Adrenal gland (tissue), 5 donors: ENCODE measurements around the gene JUND.

Source experiments
- POLR2A ChIP-seq, 2 donors: fragments of 450-650 bp; IDR thresholded peaks; one replicate each; pipeline ENCODE4 v1.6.1; 2017; ENCODE audit warnings: antibody characterized with exemption in 2 of 2, mild to moderate bottlenecking in 2 of 2, moderate library complexity in 1 of 2
- TF ChIP-seq, protein P1 (sequence below), 6 experiments: fragments of 450-650 bp in 4 of 6; fragments of 200-600 bp in 2 of 6; sonication (generic) in 1 of 6; IDR thresholded peaks; 1 replicate in 5 of 6; 2 replicates in 1 of 6; pipeline versions ENCODE4 v1.5.1 to v1.8.0; 2016 to 2021; ENCODE audit warnings: antibody characterized with exemption in 6 of 6, mild to moderate bottlenecking in 2 of 6, moderate library complexity in 1 of 6
- donor health status: DM: no; HTN: no; CAD: no.

DNA sequence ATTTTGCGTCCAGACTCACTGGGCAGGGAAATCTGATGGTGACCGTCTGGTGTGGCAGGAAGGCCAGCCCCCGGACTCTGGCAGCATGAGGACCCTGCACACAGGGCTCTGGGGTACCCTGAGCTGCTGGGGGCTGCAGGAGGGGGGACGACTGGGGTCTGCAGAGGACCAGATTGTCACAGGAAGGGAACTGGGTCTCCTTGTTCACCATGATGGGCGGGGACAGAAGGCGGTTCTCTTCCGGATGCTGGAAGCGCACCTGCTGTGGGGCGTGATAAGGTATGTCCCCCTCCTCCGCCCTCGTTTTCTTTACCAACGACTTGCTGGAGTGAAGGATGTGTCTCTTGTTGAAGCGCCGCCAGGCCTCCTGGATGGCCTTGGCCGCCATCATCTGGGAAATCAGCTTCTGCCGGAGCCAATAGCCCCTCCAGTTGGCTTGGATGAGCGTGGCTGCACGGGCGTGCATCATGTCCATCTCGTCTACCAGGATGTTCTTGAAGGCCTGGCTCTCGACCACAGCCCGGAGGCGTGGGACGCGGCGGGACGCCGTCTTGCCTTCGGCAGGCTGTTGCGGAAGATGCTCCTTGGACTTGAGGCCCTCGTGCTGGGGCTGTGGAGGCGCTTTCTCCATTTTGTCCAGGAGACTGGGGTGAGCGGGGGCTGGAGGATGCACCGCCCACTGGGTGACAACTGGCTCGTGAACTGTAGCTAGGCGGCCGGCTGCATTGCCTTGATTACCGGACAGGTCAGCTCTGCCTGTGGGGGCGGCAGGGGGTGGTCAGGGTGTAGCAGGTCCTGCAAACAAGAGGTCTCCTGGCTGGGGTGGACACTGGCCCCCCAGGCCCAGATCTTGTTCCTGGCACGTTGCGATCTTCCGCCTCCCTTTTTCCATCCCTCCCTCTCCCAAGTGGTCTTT, 14.4 kb downstream of the JUND start:
- TF ChIP-seq, protein P1, sequence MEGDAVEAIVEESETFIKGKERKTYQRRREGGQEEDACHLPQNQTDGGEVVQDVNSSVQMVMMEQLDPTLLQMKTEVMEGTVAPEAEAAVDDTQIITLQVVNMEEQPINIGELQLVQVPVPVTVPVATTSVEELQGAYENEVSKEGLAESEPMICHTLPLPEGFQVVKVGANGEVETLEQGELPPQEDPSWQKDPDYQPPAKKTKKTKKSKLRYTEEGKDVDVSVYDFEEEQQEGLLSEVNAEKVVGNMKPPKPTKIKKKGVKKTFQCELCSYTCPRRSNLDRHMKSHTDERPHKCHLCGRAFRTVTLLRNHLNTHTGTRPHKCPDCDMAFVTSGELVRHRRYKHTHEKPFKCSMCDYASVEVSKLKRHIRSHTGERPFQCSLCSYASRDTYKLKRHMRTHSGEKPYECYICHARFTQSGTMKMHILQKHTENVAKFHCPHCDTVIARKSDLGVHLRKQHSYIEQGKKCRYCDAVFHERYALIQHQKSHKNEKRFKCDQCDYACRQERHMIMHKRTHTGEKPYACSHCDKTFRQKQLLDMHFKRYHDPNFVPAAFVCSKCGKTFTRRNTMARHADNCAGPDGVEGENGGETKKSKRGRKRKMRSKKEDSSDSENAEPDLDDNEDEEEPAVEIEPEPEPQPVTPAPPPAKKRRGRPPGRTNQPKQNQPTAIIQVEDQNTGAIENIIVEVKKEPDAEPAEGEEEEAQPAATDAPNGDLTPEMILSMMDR (IDR thresholded peaks at IDR 0.05): no peak
- no peak for TF ChIP-seq POLR2A (IDR thresholded peaks at IDR 0.05)
